ENCODE measurements around the gene TMEM156.

The TMEM156 gene

DNA sequence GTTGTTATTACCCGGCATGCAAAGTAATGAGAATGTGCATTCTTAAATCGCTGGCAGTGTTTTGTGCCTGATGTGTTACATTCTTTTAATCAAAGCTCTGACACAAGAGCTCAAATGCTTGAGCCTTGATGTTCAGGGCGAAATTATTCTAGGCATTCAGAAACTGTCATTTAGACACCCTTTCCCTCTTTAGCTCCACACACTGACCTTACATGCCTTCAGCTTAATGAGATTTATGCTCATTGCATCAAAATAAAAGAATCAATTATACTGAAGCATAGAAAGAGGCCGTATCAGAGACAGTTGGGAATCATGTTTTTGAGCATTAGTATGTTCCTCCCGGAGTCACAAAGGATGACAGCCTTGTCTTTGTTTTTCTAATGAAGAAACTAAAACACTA lies 107.9 kb downstream of the TMEM156 start:
- Histone ChIP-seq H3K9me3 (ENCODE audit: control insufficient read depth, low read length) (no peaks in the 10 kb centered on the region), H3K27ac (no peak overlapping the region), H3K4me2 (ENCODE audit: low read length) (no peak overlapping the region), H3K36me3 (ENCODE audit: control insufficient read depth, insufficient read depth, low read length) (no peaks in the 10 kb centered on the region), H3K79me2 (no peaks in the 10 kb centered on the region), H2AFZ (no peak overlapping the region), H3K27me3 (ENCODE audit: control insufficient read depth, insufficient read depth, low read length) (no peaks in the 10 kb centered on the region), H3K4me3 (ENCODE audit: low read depth, low read length) (no peak overlapping the region), H3K4me1 (no peaks in the 10 kb centered on the region), H3K9ac (no peak overlapping the region)
- TF ChIP-seq, protein P1, sequence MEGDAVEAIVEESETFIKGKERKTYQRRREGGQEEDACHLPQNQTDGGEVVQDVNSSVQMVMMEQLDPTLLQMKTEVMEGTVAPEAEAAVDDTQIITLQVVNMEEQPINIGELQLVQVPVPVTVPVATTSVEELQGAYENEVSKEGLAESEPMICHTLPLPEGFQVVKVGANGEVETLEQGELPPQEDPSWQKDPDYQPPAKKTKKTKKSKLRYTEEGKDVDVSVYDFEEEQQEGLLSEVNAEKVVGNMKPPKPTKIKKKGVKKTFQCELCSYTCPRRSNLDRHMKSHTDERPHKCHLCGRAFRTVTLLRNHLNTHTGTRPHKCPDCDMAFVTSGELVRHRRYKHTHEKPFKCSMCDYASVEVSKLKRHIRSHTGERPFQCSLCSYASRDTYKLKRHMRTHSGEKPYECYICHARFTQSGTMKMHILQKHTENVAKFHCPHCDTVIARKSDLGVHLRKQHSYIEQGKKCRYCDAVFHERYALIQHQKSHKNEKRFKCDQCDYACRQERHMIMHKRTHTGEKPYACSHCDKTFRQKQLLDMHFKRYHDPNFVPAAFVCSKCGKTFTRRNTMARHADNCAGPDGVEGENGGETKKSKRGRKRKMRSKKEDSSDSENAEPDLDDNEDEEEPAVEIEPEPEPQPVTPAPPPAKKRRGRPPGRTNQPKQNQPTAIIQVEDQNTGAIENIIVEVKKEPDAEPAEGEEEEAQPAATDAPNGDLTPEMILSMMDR (IDR thresholded peaks at IDR 0.05): no peak

DNA sequence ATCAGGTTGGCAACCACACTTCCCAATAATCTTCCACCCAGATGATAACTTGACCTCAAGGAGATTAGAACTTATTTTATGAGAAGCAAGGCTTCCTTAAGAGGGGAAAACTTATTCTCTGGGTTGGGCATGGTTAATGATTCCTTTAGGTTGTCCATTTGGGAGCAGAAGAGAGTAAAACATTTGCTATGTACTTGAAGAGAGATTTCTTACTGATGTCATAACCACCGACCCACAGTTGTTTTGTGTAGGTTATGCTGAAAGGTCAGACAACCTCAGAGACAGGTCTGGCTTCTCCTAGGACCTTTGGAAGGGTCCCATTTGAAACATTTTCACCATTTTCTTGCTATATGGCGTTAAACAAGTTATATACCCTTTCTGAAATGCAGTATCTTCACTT lies 108.5 kb downstream of the TMEM156 start:
- TF ChIP-seq, protein P1 (IDR thresholded peaks at IDR 0.05): no peak
- no peak overlapping the region for H3K27ac ChIP-seq

DNA sequence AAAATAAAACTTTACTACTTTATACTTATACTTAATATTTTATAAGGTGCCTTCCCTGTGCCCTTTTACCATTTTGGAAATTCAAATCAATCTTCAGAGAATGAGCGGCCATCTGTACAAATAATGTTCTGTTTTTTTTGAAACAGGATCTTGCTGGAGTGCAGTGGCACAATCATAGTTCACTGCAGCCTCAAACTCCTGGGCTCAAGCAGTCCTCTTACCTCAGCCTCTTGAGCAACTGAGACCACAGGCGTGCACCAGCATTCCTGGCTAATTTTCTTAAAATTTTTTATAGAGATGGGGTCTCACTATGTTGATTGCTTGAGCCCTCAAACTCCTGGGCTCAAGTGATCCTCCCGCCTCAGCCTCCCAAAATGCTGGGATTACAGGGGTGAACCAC lies 111.1 kb downstream of the TMEM156 start:
- H2AFZ ChIP-seq: no peak overlapping the region
- no peak overlapping the region for H3K9ac ChIP-seq
- H3K4me1 ChIP-seq: no peaks in the 10 kb centered on the region
- H3K4me2 ChIP-seq (ENCODE audit: low read length): no peak overlapping the region
- no peak overlapping the region for H3K27ac ChIP-seq
- no peaks in the 10 kb centered on the region for H3K9me3 ChIP-seq (ENCODE audit: control insufficient read depth, low read length)
- no peaks in the 10 kb centered on the region for H3K36me3 ChIP-seq (ENCODE audit: control insufficient read depth, insufficient read depth, low read length)
- H3K79me2 ChIP-seq: no peaks in the 10 kb centered on the region
- H3K4me3 ChIP-seq (ENCODE audit: low read depth, low read length): no peak overlapping the region
- TF ChIP-seq, protein P1 (IDR thresholded peaks at IDR 0.05): no peak
- H3K27me3 ChIP-seq (ENCODE audit: control insufficient read depth, insufficient read depth, low read length): no peaks in the 10 kb centered on the region

More for the DNA sequence above, 108.5 kb downstream of the TMEM156 start:
- no peaks in the 10 kb centered on the region for H3K79me2 ChIP-seq
- no peak overlapping the region for H3K9ac ChIP-seq
- no peaks in the 10 kb centered on the region for H3K9me3 ChIP-seq (ENCODE audit: control insufficient read depth, low read length)
- no peak overlapping the region for H3K4me3 ChIP-seq (ENCODE audit: low read depth, low read length)
- H3K36me3 ChIP-seq (ENCODE audit: control insufficient read depth, insufficient read depth, low read length): no peaks in the 10 kb centered on the region
- H3K4me1 ChIP-seq: no peaks in the 10 kb centered on the region
- no peaks in the 10 kb centered on the region for H3K27me3 ChIP-seq (ENCODE audit: control insufficient read depth, insufficient read depth, low read length)
- no peak overlapping the region for H2AFZ ChIP-seq
- no peak overlapping the region for H3K4me2 ChIP-seq (ENCODE audit: low read length)

DNA sequence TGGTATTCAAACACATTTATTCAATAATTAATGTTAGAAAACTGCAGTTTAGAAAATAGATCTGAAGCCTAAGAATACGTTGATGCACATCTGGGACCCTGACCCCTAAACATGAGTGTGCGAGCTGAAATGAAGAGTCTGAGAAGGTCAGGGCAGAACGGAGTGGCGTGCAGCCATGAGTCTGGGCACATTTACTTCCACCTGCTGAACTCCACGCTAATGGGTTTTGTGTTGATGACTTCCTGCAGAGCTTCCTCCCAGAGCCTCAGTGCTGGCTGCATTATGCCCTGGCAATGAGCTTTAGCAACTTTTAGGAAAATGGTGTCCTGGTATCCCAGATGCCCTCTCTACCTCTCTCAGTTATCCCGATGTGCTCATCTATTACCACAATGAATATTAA lies 111.5 kb downstream of the TMEM156 start:
- no peak overlapping the region for H3K27ac ChIP-seq
- no peaks in the 10 kb centered on the region for H3K36me3 ChIP-seq (ENCODE audit: control insufficient read depth, insufficient read depth, low read length)
- H3K9me3 ChIP-seq (ENCODE audit: control insufficient read depth, low read length): no peaks in the 10 kb centered on the region
- no peak overlapping the region for H3K4me2 ChIP-seq (ENCODE audit: low read length)
- no peaks in the 10 kb centered on the region for H3K27me3 ChIP-seq (ENCODE audit: control insufficient read depth, insufficient read depth, low read length)
- no peak overlapping the region for H3K9ac ChIP-seq
- H3K79me2 ChIP-seq: no peaks in the 10 kb centered on the region
- TF ChIP-seq, protein P1 (IDR thresholded peaks at IDR 0.05): no peak
- no peaks in the 10 kb centered on the region for H3K4me1 ChIP-seq
- no peak overlapping the region for H2AFZ ChIP-seq
- no peak overlapping the region for H3K4me3 ChIP-seq (ENCODE audit: low read depth, low read length)

DNA sequence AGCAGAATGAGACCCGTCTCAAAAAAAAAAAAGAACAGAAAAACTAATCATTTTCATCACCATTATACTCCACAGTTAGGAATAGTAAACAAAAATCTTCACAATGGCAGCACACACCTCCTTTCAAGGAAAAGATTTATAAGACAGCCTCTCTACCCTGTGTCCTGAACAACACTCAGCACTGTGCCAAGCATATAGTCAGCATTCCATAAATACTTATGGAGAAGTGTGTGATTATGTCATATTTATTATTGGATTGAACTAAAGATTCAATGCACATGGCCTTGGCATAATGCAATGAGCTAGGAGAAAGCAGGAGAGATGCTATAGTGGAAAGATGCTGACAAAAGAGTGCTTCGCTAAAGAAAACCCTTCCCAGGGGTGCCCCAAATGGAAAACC lies 112.0 kb downstream of the TMEM156 start:
- H3K4me2 ChIP-seq (ENCODE audit: low read length): no peak overlapping the region
- H3K36me3 ChIP-seq (ENCODE audit: control insufficient read depth, insufficient read depth, low read length): no peaks in the 10 kb centered on the region

More for the DNA sequence above, 112.0 kb downstream of the TMEM156 start:
- Histone ChIP-seq H3K4me1 (no peaks in the 10 kb centered on the region), H3K9me3 (ENCODE audit: control insufficient read depth, low read length) (no peaks in the 10 kb centered on the region), H3K4me3 (ENCODE audit: low read depth, low read length) (no peak overlapping the region), H2AFZ (no peak overlapping the region), H3K27me3 (ENCODE audit: control insufficient read depth, insufficient read depth, low read length) (no peaks in the 10 kb centered on the region), H3K9ac (no peak overlapping the region), H3K27ac (no peak overlapping the region), H3K79me2 (no peaks in the 10 kb centered on the region)
- TF ChIP-seq, protein P1 (IDR thresholded peaks at IDR 0.05): no peak

Data from parathyroid adenoma (tissue), 2 donors.